Kidney (tissue), 14 donors: ENCODE measurements around the gene POLE3. TPM values are rescaled to one million over a fixed set of nuclear protein-coding genes. Genes with fewer than 3 reads are reported as not detected.
A peak's percentile ranks its signal among the peaks of the same experiment; 100 is the strongest.

ENCODE experiments used
- DNase-seq, 5 donors: peaks; one replicate each; pipeline ENCODE4 v3.0.0-alpha.2; 2013 to 2020
- FAIRE-seq: peaks from 2 replicates; lab custom pipeline; 2012; peaks lifted over from hg19 to GRCh38; lab: Jason Lieb, UNC
- H3K27ac ChIP-seq, 2 donors: one replicate each; pipeline ENCODE4 v1.7.0; 2013; ENCODE audit warnings: low read depth in 2 of 2, low read length in 2 of 2, inconsistent platforms in 1 of 2
- H3K27me3 ChIP-seq: one replicate; pipeline ENCODE4 v1.7.1; 2013; ENCODE audit warnings: low read length, inconsistent platforms; ENCODE audit not compliant: control insufficient read depth, insufficient read depth
- H3K36me3 ChIP-seq, 3 donors: one replicate each; pipeline versions ENCODE4 v1.7.0 to v1.7.1; 2013; ENCODE audit warnings: low read length in 3 of 3, control low read depth in 1 of 3, inconsistent platforms in 1 of 3; ENCODE audit not compliant: insufficient read depth in 3 of 3, control insufficient read depth in 2 of 3
- H3K4me1 ChIP-seq, 3 donors: one replicate each; pipeline versions ENCODE4 v1.7.0 to v1.7.1; 2013; ENCODE audit warnings: low read length in 3 of 3, inconsistent platforms in 1 of 3, low read depth in 1 of 3; ENCODE audit not compliant: control insufficient read depth in 2 of 3, insufficient read depth in 2 of 3
- H3K4me3 ChIP-seq, 3 donors: one replicate each; pipeline versions ENCODE4 v1.7.0 to v1.8.1; 2013; ENCODE audit warnings: low read length in 3 of 3, control low read depth in 1 of 3, inconsistent platforms in 1 of 3
- H3K9ac ChIP-seq, 3 donors: one replicate each; pipeline versions ENCODE4 v1.7.0 to v1.7.1; 2013; ENCODE audit warnings: low read length in 3 of 3, control low read depth in 1 of 3, inconsistent platforms in 1 of 3
- H3K9me3 ChIP-seq, 3 donors: one replicate each; pipeline versions ENCODE4 v1.7.0 to v1.7.1; 2013; ENCODE audit warnings: low read length in 3 of 3, control low read depth in 1 of 3, inconsistent platforms in 1 of 3; ENCODE audit not compliant: control insufficient read depth in 2 of 3, insufficient read depth in 1 of 3
- CTCF ChIP-seq: IDR thresholded peaks from 3 replicates; pipeline ENCODE4 v1.5.1; 2012; ENCODE audit warnings: mild to moderate bottlenecking, moderate library complexity, borderline replicate concordance; ENCODE audit not compliant: insufficient read depth; ENCODE audit errors: extremely low read depth
- intact Hi-C: fragments of 100-400 bp; cut with DNase I; formaldehyde crosslinking; loops from one replicate; pipeline ENCODE4 v1.11.1; 2022
- polyA plus RNA-seq: library from polyadenylated mRNA; stranded (reverse); fragments of 350-450 nt; fragmentation: Illumina TruSeq; extraction: RNeasy Lipid Tissue Mini Kit (QIAGEN cat#74804); gene quantifications from one replicate; pipeline ENCODE4 v1.2.3, GENCODE V29; 2014; ENCODE audit warnings: low read depth, low replicate concordance; ENCODE audit not compliant: insufficient read depth
- total RNA-seq: library from RNA; stranded (reverse); fragmentation: NEBNext Ultra II Directional; extraction: Animal tissue kit (Norgen Biotek cat#: 25700); gene quantifications from one replicate; pipeline ENCODE4 v1.2.1, GENCODE V29; 2021
- donor health status: control.
- donor health status: control.
- donor health status: control.
- donor health status: control.
- donor health status: control.
- donor health status: DM: yes; HTN: yes; CAD: no.
- donor health status: Normal renal cell carcinoma (clear cell type).

Gene POLE3
- total and polyA plus RNA-seq, 2 donors from 2014 or later = 26.1 to 27.1 TPM

GRCh38 chr9:113389451-113389850, 21.0 kb downstream of the POLE3 start:
- H3K36me3 ChIP-seq = peaks cover 0 to 43% (median 13%) of the 10 kb centered on the region in 3 donors
- no peak overlapping the region for H3K9ac ChIP-seq
- H3K9me3 ChIP-seq = no peaks in the 10 kb centered on the region
- no peaks in the 10 kb centered on the region for H3K27me3 ChIP-seq
- TF ChIP-seq CTCF = no peak
- H3K4me3 ChIP-seq = no peak overlapping the region
- DNase-seq = no peak
- no peak for FAIRE-seq
- intact Hi-C loops = no loop called here
- no peak overlapping the region for H3K27ac ChIP-seq
- peaks cover 0 to 25% (median 20%) of the 10 kb centered on the region in 3 donors for H3K4me1 ChIP-seq

- H3K27ac ChIP-seq = no peak overlapping the region
- H3K4me3 ChIP-seq = no peak overlapping the region
- intact Hi-C loops = no loop called here
- no peak overlapping the region for H3K9ac ChIP-seq
- DNase-seq = peak in 1 of 5 donors; percentile 20
- peaks cover 0 to 25% (median 20%) of the 10 kb centered on the region in 3 donors for H3K4me1 ChIP-seq
- no peak for TF ChIP-seq CTCF
- peaks cover 0 to 43% (median 13%) of the 10 kb centered on the region in 3 donors for H3K36me3 ChIP-seq
- H3K27me3 ChIP-seq = no peaks in the 10 kb centered on the region
- no peaks in the 10 kb centered on the region for H3K9me3 ChIP-seq
- FAIRE-seq = no peak
Measured at GRCh38 chr9:113388833-113389232, 21.6 kb downstream of the POLE3 start.

GRCh38 chr9:113387560-113388230, 22.8 kb downstream of the POLE3 start:
- peak overlapping the region; percentile 61 to 82 for H3K27ac ChIP-seq
- no peak overlapping the region for H3K4me3 ChIP-seq

More at GRCh38 chr9:113387560-113388230, 22.8 kb downstream of the POLE3 start:
- H3K4me1 ChIP-seq = peaks cover 0 to 25% (median 20%) of the 10 kb centered on the region in 3 donors
- no peak overlapping the region for H3K9ac ChIP-seq
- intact Hi-C loops = no loop called here
- no peak for TF ChIP-seq CTCF
- H3K9me3 ChIP-seq = no peaks in the 10 kb centered on the region
- H3K27me3 ChIP-seq = no peaks in the 10 kb centered on the region
- peak in 3 of 5 donors; percentile 24 to 67 (median 67) for DNase-seq
- H3K36me3 ChIP-seq = peaks cover 0 to 43% (median 13%) of the 10 kb centered on the region in 3 donors
- no peak for FAIRE-seq
